Measurements from ENCODE around the gene FA2H.

Gene FA2H

GRCh38 chr16:74778646-74779045 is 4.0 kb upstream of the FA2H start:
- DNase-seq (ENCODE audit: extremely low read depth, low read depth), result no peak
- no peak for TF ChIP-seq CTCF (IDR thresholded peaks at IDR 0.05; ENCODE audit: low read depth, low read length)

- no peak for DNase-seq (ENCODE audit: extremely low read depth, low read depth)
- TF ChIP-seq CTCF (IDR thresholded peaks at IDR 0.05; ENCODE audit: low read depth, low read length), result no peak
Measured at GRCh38 chr16:74776926-74777325, 2.3 kb upstream of the FA2H start.

- TF ChIP-seq CTCF (IDR thresholded peaks at IDR 0.05; ENCODE audit: low read depth, low read length), result no peak
Measured at GRCh38 chr16:74775255-74775654, 635 bp upstream of the FA2H start.

GRCh38 chr16:74773446-74774222 is 986 bp downstream of the FA2H start:
- TF ChIP-seq CTCF (IDR thresholded peaks at IDR 0.05; ENCODE audit: low read depth, low read length), result no peak

More at GRCh38 chr16:74775255-74775654, 635 bp upstream of the FA2H start:
- no peak for DNase-seq (ENCODE audit: extremely low read depth, low read depth)

GRCh38 chr16:74771656-74772315 is 2.8 kb downstream of the FA2H start:
- no peak for TF ChIP-seq CTCF (IDR thresholded peaks at IDR 0.05; ENCODE audit: low read depth, low read length)
- no peak for DNase-seq (ENCODE audit: extremely low read depth, low read depth)

More at GRCh38 chr16:74773446-74774222, 986 bp downstream of the FA2H start:
- DNase-seq (ENCODE audit: extremely low read depth, low read depth), result no peak

- TF ChIP-seq CTCF (IDR thresholded peaks at IDR 0.05; ENCODE audit: low read depth, low read length), result no peak
- no peak for DNase-seq (ENCODE audit: extremely low read depth, low read depth)
Measured at GRCh38 chr16:74770831-74771526, 3.6 kb downstream of the FA2H start.
